Mesenchymal stem cell (in vitro differentiated cells and primary cell): ENCODE data around the gene ACOT8.
A peak's percentile ranks its signal among the peaks of the same experiment; 100 is the strongest.

Source experiments
- DNase-seq: peaks from one replicate; pipeline ENCODE4 v3.0.0-alpha.2; 2013
- H2AFZ ChIP-seq: one replicate; pipeline ENCODE4 v1.6.1; 2013; ENCODE audit warnings: low read depth, mild to moderate bottlenecking, control low read depth, inconsistent platforms, low read length, moderate library complexity
- H2AK5ac ChIP-seq: 2 replicates; pipeline ENCODE4 v1.6.1; 2013; ENCODE audit warnings: low read length, moderate library complexity, mild to moderate bottlenecking, inconsistent platforms; ENCODE audit not compliant: severe bottlenecking
- H2BK120ac ChIP-seq: one replicate; pipeline ENCODE4 v1.6.1; 2013; ENCODE audit warnings: low read depth, mild to moderate bottlenecking, inconsistent platforms, low read length, moderate library complexity
- H2BK12ac ChIP-seq, 2 experiments: one replicate each; pipeline ENCODE4 v1.6.1; 2013; ENCODE audit warnings: inconsistent platforms in 2 of 2, low read length in 2 of 2, mild to moderate bottlenecking in 2 of 2, moderate library complexity in 2 of 2, control low read depth in 1 of 2
- H2BK15ac ChIP-seq: one replicate; pipeline ENCODE4 v1.6.1; 2013; ENCODE audit warnings: mild to moderate bottlenecking, low read depth, inconsistent platforms; ENCODE audit not compliant: poor library complexity, severe bottlenecking
- H2BK5ac ChIP-seq: 2 replicates; pipeline ENCODE4 v1.6.1; 2013; ENCODE audit warnings: low read depth, mild to moderate bottlenecking, low read length, control low read depth, inconsistent platforms; ENCODE audit not compliant: poor library complexity, severe bottlenecking
- H3K14ac ChIP-seq, 2 experiments: one replicate each; pipeline ENCODE4 v1.6.1; 2013; ENCODE audit warnings: inconsistent platforms in 2 of 2, low read length in 2 of 2, control low read depth in 1 of 2, mild to moderate bottlenecking in 1 of 2, moderate library complexity in 1 of 2
- H3K18ac ChIP-seq, 2 experiments: one replicate each; pipeline ENCODE4 v1.6.1; 2013; ENCODE audit warnings: inconsistent platforms in 2 of 2, low read length in 2 of 2, control low read depth in 1 of 2, low read depth in 1 of 2, mild to moderate bottlenecking in 1 of 2
- H3K23ac ChIP-seq, 2 experiments: one replicate each; pipeline ENCODE4 v1.6.1; 2013; ENCODE audit warnings: inconsistent platforms in 2 of 2, low read length in 2 of 2, mild to moderate bottlenecking in 2 of 2, moderate library complexity in 2 of 2, control low read depth in 1 of 2
- H3K27ac ChIP-seq: 2 replicates; pipeline ENCODE4 v1.5.1; 2013; ENCODE audit warnings: mild to moderate bottlenecking, moderate library complexity, low read length, control low read depth, inconsistent platforms; ENCODE audit not compliant: poor library complexity, severe bottlenecking
- H3K27me3 ChIP-seq, 2 experiments: 2 replicates each; pipeline versions ENCODE4 v1.6.1 to v1.7.0; 2013; ENCODE audit warnings: low read length in 2 of 2, mild to moderate bottlenecking in 2 of 2, moderate library complexity in 2 of 2, control low read depth in 1 of 2, inconsistent platforms in 1 of 2; ENCODE audit not compliant: control insufficient read depth in 1 of 2, insufficient read depth in 1 of 2
- H3K36me3 ChIP-seq, 2 experiments: 2 replicates each; pipeline versions ENCODE4 v1.6.1 to v1.7.0; 2013; ENCODE audit warnings: low read length in 2 of 2, control low read depth in 1 of 2, inconsistent platforms in 1 of 2, low read depth in 1 of 2, mild to moderate bottlenecking in 1 of 2; ENCODE audit not compliant: insufficient read depth in 2 of 2, control insufficient read depth in 1 of 2
- H3K4ac ChIP-seq, 2 experiments: one replicate each; pipeline ENCODE4 v1.6.1; 2013; ENCODE audit warnings: inconsistent platforms in 2 of 2, low read length in 2 of 2, mild to moderate bottlenecking in 2 of 2, moderate library complexity in 2 of 2, control low read depth in 1 of 2, low read depth in 1 of 2
- H3K4me1 ChIP-seq: 2 replicates; pipeline ENCODE4 v1.6.1; 2013; ENCODE audit warnings: low read depth, low read length, control low read depth; ENCODE audit not compliant: control insufficient read depth, insufficient read depth
- H3K4me2 ChIP-seq: 2 replicates; pipeline ENCODE4 v1.6.1; 2013; ENCODE audit warnings: low read length, mild to moderate bottlenecking, inconsistent platforms; ENCODE audit not compliant: poor library complexity, severe bottlenecking
- H3K4me3 ChIP-seq, 2 experiments: 2 replicates each; pipeline versions ENCODE4 v1.5.1 to v1.7.0; 2013; ENCODE audit warnings: low read length in 2 of 2, mild to moderate bottlenecking in 2 of 2, control low read depth in 1 of 2, low read depth in 1 of 2; ENCODE audit not compliant: insufficient read depth in 1 of 2
- H3K79me1 ChIP-seq: replicated peaks from 2 replicates; pipeline ENCODE4 v1.6.1; 2013; ENCODE audit warnings: mild to moderate bottlenecking, control low read depth, low read length, inconsistent platforms; ENCODE audit not compliant: poor library complexity, severe bottlenecking
- H3K9ac ChIP-seq: 2 replicates; pipeline ENCODE4 v1.7.0; 2013; ENCODE audit warnings: mild to moderate bottlenecking, low read length, moderate library complexity
- H3K9me3 ChIP-seq: 2 replicates; pipeline ENCODE4 v1.7.0; 2013; ENCODE audit warnings: mild to moderate bottlenecking, low read length; ENCODE audit not compliant: control insufficient read depth
- H4K8ac ChIP-seq: one replicate; pipeline ENCODE4 v1.6.1; 2013; ENCODE audit warnings: inconsistent platforms, mild to moderate bottlenecking, low read length, moderate library complexity
- H4K91ac ChIP-seq: one replicate; pipeline ENCODE4 v1.6.1; 2013; ENCODE audit warnings: mild to moderate bottlenecking, low read length, inconsistent platforms
- WGBS: methylation state at CpG from one replicate; pipeline ENCODE4 v1.1.7; 2013; ENCODE audit warnings: mixed read lengths; 5-methylcytosine and 5-hydroxymethylcytosine counted together

The ACOT8 gene

GRCh38 chr20:45859916-45860315 lies 2.7 kb upstream of the ACOT8 start:
- 100% methylated on average over 5 of the region's 5 CpGs for WGBS
- no peak overlapping the region for H2BK15ac ChIP-seq
- H3K27me3 ChIP-seq, result no peaks in the 10 kb centered on the region
- no peak overlapping the region for H3K9ac ChIP-seq
- no peak overlapping the region for H3K23ac ChIP-seq
- H3K4me1 ChIP-seq, result peaks cover 21% of the 10 kb centered on the region
- no peak overlapping the region for H2BK12ac ChIP-seq
- H3K27ac ChIP-seq, result no peak overlapping the region
- H2BK5ac ChIP-seq, result no peak overlapping the region
- H3K14ac ChIP-seq, result no peak overlapping the region
- H3K79me1 ChIP-seq, result peaks cover 27% of the 10 kb centered on the region
- DNase-seq, result no peak
- H2AK5ac ChIP-seq, result no peak overlapping the region
- H3K18ac ChIP-seq, result no peak overlapping the region
- no peak overlapping the region for H3K4ac ChIP-seq
- no peak overlapping the region for H3K4me3 ChIP-seq
- H2BK120ac ChIP-seq, result no peak overlapping the region
- no peak overlapping the region for H3K4me2 ChIP-seq
- H4K91ac ChIP-seq, result no peak overlapping the region
- no peak overlapping the region for H2AFZ ChIP-seq
- H4K8ac ChIP-seq, result no peak overlapping the region
- H3K9me3 ChIP-seq, result no peaks in the 10 kb centered on the region
- peaks cover 3% of the 10 kb centered on the region in 2 experiments for H3K36me3 ChIP-seq

- H3K36me3 ChIP-seq, result peaks cover 5 to 21% of the 10 kb centered on the region in 2 experiments
- no peak overlapping the region for H2BK120ac ChIP-seq
- peak overlapping the region; percentile 8 for H2BK15ac ChIP-seq
- peak overlapping the region in 1 of 2 experiments; percentile 21 for H3K14ac ChIP-seq
- H3K4me2 ChIP-seq, result peak overlapping the region; percentile 64
- H3K4me3 ChIP-seq, result peak overlapping the region; percentile 59 to 94
- H3K9ac ChIP-seq, result peak overlapping the region; percentile 90
- no peaks in the 10 kb centered on the region for H3K27me3 ChIP-seq
- H3K9me3 ChIP-seq, result no peaks in the 10 kb centered on the region
- peak overlapping the region in 1 of 2 experiments; percentile 88 for H3K4ac ChIP-seq
- DNase-seq, result no peak
- peaks cover 35% of the 10 kb centered on the region for H3K79me1 ChIP-seq
- peak overlapping the region; percentile 12 for H3K27ac ChIP-seq
- H2BK12ac ChIP-seq, result no peak overlapping the region
- no peak overlapping the region for H2BK5ac ChIP-seq
- peak overlapping the region; percentile 57 for H2AK5ac ChIP-seq
- no peak overlapping the region for H3K23ac ChIP-seq
- peak overlapping the region; percentile 1 to 34 for H3K18ac ChIP-seq
- H4K8ac ChIP-seq, result peak overlapping the region; percentile 96
- peaks cover 23% of the 10 kb centered on the region for H3K4me1 ChIP-seq
- peak overlapping the region; percentile 34 for H4K91ac ChIP-seq
- 8% methylated on average over 4 of the region's 13 CpGs for WGBS
- H2AFZ ChIP-seq, result peak overlapping the region; percentile 49
Observed at GRCh38 chr20:45857882-45858216, 657 bp upstream of the ACOT8 start.

GRCh38 chr20:45853484-45853883 lies 3.7 kb downstream of the ACOT8 start:
- DNase-seq, result no peak
- no peak overlapping the region for H2BK5ac ChIP-seq
- H2BK15ac ChIP-seq, result no peak overlapping the region
- H3K4ac ChIP-seq, result no peak overlapping the region
- H3K4me1 ChIP-seq, result peaks cover 22% of the 10 kb centered on the region
- H3K79me1 ChIP-seq, result peaks cover 35% of the 10 kb centered on the region
- H3K18ac ChIP-seq, result no peak overlapping the region
- no peak overlapping the region for H2BK120ac ChIP-seq
- H2AFZ ChIP-seq, result no peak overlapping the region
- H2AK5ac ChIP-seq, result no peak overlapping the region
- H3K27ac ChIP-seq, result no peak overlapping the region
- 89% methylated on average over 1 of the region's 2 CpGs for WGBS
- H3K36me3 ChIP-seq, result peaks cover 18 to 45% of the 10 kb centered on the region in 2 experiments
- no peak overlapping the region for H3K14ac ChIP-seq
- no peak overlapping the region for H3K23ac ChIP-seq
- no peak overlapping the region for H3K4me3 ChIP-seq
- H4K91ac ChIP-seq, result no peak overlapping the region
- H2BK12ac ChIP-seq, result no peak overlapping the region
- no peak overlapping the region for H3K9ac ChIP-seq
- no peak overlapping the region for H4K8ac ChIP-seq
- H3K9me3 ChIP-seq, result no peaks in the 10 kb centered on the region
- no peaks in the 10 kb centered on the region for H3K27me3 ChIP-seq
- H3K4me2 ChIP-seq, result no peak overlapping the region

- no peak overlapping the region for H2BK12ac ChIP-seq
- no peak overlapping the region for H4K8ac ChIP-seq
- H2BK120ac ChIP-seq, result no peak overlapping the region
- H2AFZ ChIP-seq, result no peak overlapping the region
- no peak overlapping the region for H3K4ac ChIP-seq
- no peak overlapping the region for H3K27ac ChIP-seq
- no peak overlapping the region for H3K14ac ChIP-seq
- H2BK5ac ChIP-seq, result no peak overlapping the region
- H3K9me3 ChIP-seq, result no peaks in the 10 kb centered on the region
- no peak for DNase-seq
- H3K4me2 ChIP-seq, result no peak overlapping the region
- no peak overlapping the region for H3K18ac ChIP-seq
- no peak overlapping the region for H3K9ac ChIP-seq
- no peaks in the 10 kb centered on the region for H3K27me3 ChIP-seq
- WGBS, result 99% methylated on average over 6 of the region's 6 CpGs
- H2AK5ac ChIP-seq, result no peak overlapping the region
- H3K23ac ChIP-seq, result no peak overlapping the region
- peaks cover 33% of the 10 kb centered on the region for H3K79me1 ChIP-seq
- H3K36me3 ChIP-seq, result peaks cover 21 to 51% of the 10 kb centered on the region in 2 experiments
- no peak overlapping the region for H3K4me3 ChIP-seq
- H4K91ac ChIP-seq, result no peak overlapping the region
- H3K4me1 ChIP-seq, result peaks cover 16% of the 10 kb centered on the region
- no peak overlapping the region for H2BK15ac ChIP-seq
Observed at GRCh38 chr20:45852326-45852725, 4.9 kb downstream of the ACOT8 start.
